ENCODE data around the gene RHOH. TPM values are rescaled to one million over a fixed set of nuclear protein-coding genes. Genes with fewer than 3 reads are reported as not detected.

The RHOH gene
- total RNA-seq, 2 experiments from 2014 or later = 134 to 137 TPM

GRCh38 chr4:40177591-40177990, 19.2 kb upstream of the RHOH start:
- POLR2A ChIA-PET = interaction anchor here (0.6 kb wide), 1 partner anchor 90 kb away, joined by 6 read pairs; no protein-coding TSS in a partner anchor
- no peaks in the 10 kb centered on the region for H3K9me3 Mint-ChIP-seq
- CTCF ChIA-PET = interaction anchor here (1.0 to 1.3 kb wide), 2 partner anchors 13 to 190 kb away, joined by 4 read pairs; no protein-coding TSS in a partner anchor
- no peaks in the 10 kb centered on the region for H3K36me3 Mint-ChIP-seq (ENCODE audit: low read depth)
- DNase-seq = no peak
- peaks cover 31% of the 10 kb centered on the region for H3K4me1 Mint-ChIP-seq
- H3K27me3 Mint-ChIP-seq = no peaks in the 10 kb centered on the region
- no peak overlapping the region for H3K4me3 Mint-ChIP-seq
- H3K27ac Mint-ChIP-seq = no peak overlapping the region

GRCh38 chr4:40178672-40179071, 18.2 kb upstream of the RHOH start:
- Mint-ChIP-seq H3K27me3 (no peaks in the 10 kb centered on the region), H3K4me1 (peaks cover 24% of the 10 kb centered on the region), H3K27ac (no peak overlapping the region), H3K36me3 (ENCODE audit: low read depth) (peaks cover 2% of the 10 kb centered on the region), H3K9me3 (no peaks in the 10 kb centered on the region), H3K4me3 (no peak overlapping the region)
- CTCF ChIA-PET = interaction anchor here (1.4 kb wide), 1 partner anchor 27 kb away, joined by 3 read pairs; no protein-coding TSS in a partner anchor
- DNase-seq = no peak
- POLR2A ChIA-PET = no interaction called here

GRCh38 chr4:40179360-40179759, 17.5 kb upstream of the RHOH start:
- peaks cover 24% of the 10 kb centered on the region for H3K4me1 Mint-ChIP-seq
- H3K9me3 Mint-ChIP-seq = no peaks in the 10 kb centered on the region
- POLR2A ChIA-PET = no interaction called here
- no peak overlapping the region for H3K4me3 Mint-ChIP-seq
- H3K27ac Mint-ChIP-seq = no peak overlapping the region
- CTCF ChIA-PET = interaction anchor here (1.3 to 1.4 kb wide), 2 partner anchors 17 to 28 kb away, joined by 3 read pairs; no protein-coding TSS in a partner anchor
- peaks cover 4% of the 10 kb centered on the region for H3K36me3 Mint-ChIP-seq (ENCODE audit: low read depth)
- DNase-seq = no peak
- no peaks in the 10 kb centered on the region for H3K27me3 Mint-ChIP-seq

- no peak for DNase-seq
- Mint-ChIP-seq H3K4me3 (no peak overlapping the region), H3K36me3 (ENCODE audit: low read depth) (peaks cover 4% of the 10 kb centered on the region), H3K9me3 (no peaks in the 10 kb centered on the region), H3K27ac (no peak overlapping the region), H3K4me1 (peaks cover 29% of the 10 kb centered on the region), H3K27me3 (no peaks in the 10 kb centered on the region)
- ChIA-PET CTCF (interaction anchor here (1.3 kb wide), 1 partner anchor 18 kb away, joined by 3 read pairs; no protein-coding TSS in a partner anchor), POLR2A (no interaction called here)
Observed at GRCh38 chr4:40180356-40180755, 16.5 kb upstream of the RHOH start.

GRCh38 chr4:40182001-40182400, 14.8 kb upstream of the RHOH start:
- peaks cover 6% of the 10 kb centered on the region for H3K36me3 Mint-ChIP-seq (ENCODE audit: low read depth)
- POLR2A ChIA-PET = no interaction called here
- no peak overlapping the region for H3K4me3 Mint-ChIP-seq
- H3K9me3 Mint-ChIP-seq = no peaks in the 10 kb centered on the region
- H3K27me3 Mint-ChIP-seq = no peaks in the 10 kb centered on the region
- no peak overlapping the region for H3K27ac Mint-ChIP-seq
- peaks cover 41% of the 10 kb centered on the region for H3K4me1 Mint-ChIP-seq
- DNase-seq = no peak
- CTCF ChIA-PET = interaction anchor here (1.0 to 2.3 kb wide), 4 partner anchors 9 to 135 kb away, joined by 3 to 7 read pairs (median 6); no protein-coding TSS in a partner anchor

- POLR2A ChIA-PET = no interaction called here
- H3K27ac Mint-ChIP-seq = no peak overlapping the region
- no peak overlapping the region for H3K4me3 Mint-ChIP-seq
- CTCF ChIA-PET = interaction anchor here (1.1 to 3.1 kb wide), 8 partner anchors 8 to 134 kb away, joined by 3 to 13 read pairs (median 4); partner anchors contain the start of gene RHOH
- DNase-seq = no peak
- H3K9me3 Mint-ChIP-seq = no peaks in the 10 kb centered on the region
- H3K4me1 Mint-ChIP-seq = peaks cover 45% of the 10 kb centered on the region
- H3K27me3 Mint-ChIP-seq = no peaks in the 10 kb centered on the region
- H3K36me3 Mint-ChIP-seq (ENCODE audit: low read depth) = peaks cover 12% of the 10 kb centered on the region
Observed at GRCh38 chr4:40182954-40183353, 13.9 kb upstream of the RHOH start.

GRCh38 chr4:40183615-40184411, 13.0 kb upstream of the RHOH start:
- POLR2A ChIA-PET = no interaction called here
- CTCF ChIA-PET = interaction anchor here (0.6 to 3.1 kb wide), 8 partner anchors 10 to 738 kb away, joined by 3 to 13 read pairs (median 4); partner anchors contain the start of gene RHOH
- no peaks in the 10 kb centered on the region for H3K27me3 Mint-ChIP-seq
- no peaks in the 10 kb centered on the region for H3K9me3 Mint-ChIP-seq
- H3K4me3 Mint-ChIP-seq = peak overlapping the region; percentile 22
- no peak for DNase-seq
- peak overlapping the region; percentile 41 for H3K27ac Mint-ChIP-seq
- H3K4me1 Mint-ChIP-seq = peaks cover 46% of the 10 kb centered on the region
- peaks cover 13% of the 10 kb centered on the region for H3K36me3 Mint-ChIP-seq (ENCODE audit: low read depth)

GRCh38 chr4:40185830-40186664, 10.8 kb upstream of the RHOH start:
- ChIA-PET CTCF (interaction anchor here (1.1 to 3.1 kb wide), 5 partner anchors 10 to 127 kb away, joined by 3 to 13 read pairs (median 6); partner anchors contain the start of gene RHOH), POLR2A (no interaction called here)
- Mint-ChIP-seq H3K4me1 (peaks cover 65% of the 10 kb centered on the region), H3K36me3 (ENCODE audit: low read depth) (peaks cover 17% of the 10 kb centered on the region), H3K27me3 (no peaks in the 10 kb centered on the region), H3K4me3 (no peak overlapping the region), H3K27ac (no peak overlapping the region), H3K9me3 (no peaks in the 10 kb centered on the region)
- no peak for DNase-seq

- Mint-ChIP-seq H3K4me3 (no peak overlapping the region), H3K4me1 (peaks cover 70% of the 10 kb centered on the region), H3K36me3 (ENCODE audit: low read depth) (peaks cover 17% of the 10 kb centered on the region), H3K27ac (no peak overlapping the region), H3K27me3 (no peaks in the 10 kb centered on the region), H3K9me3 (no peaks in the 10 kb centered on the region)
- POLR2A ChIA-PET = no interaction called here
- CTCF ChIA-PET = interaction anchor here (1.1 to 2.9 kb wide), 6 partner anchors 9 to 123 kb away, joined by 3 to 8 read pairs (median 4); no protein-coding TSS in a partner anchor
- DNase-seq = no peak
Observed at GRCh38 chr4:40186665-40187014, 10.2 kb upstream of the RHOH start.

- ChIA-PET CTCF (interaction anchor here (0.6 to 2.9 kb wide), 5 partner anchors 8 to 104 kb away, joined by 3 to 8 read pairs (median 3); no protein-coding TSS in a partner anchor), POLR2A (no interaction called here)
- no peaks in the 10 kb centered on the region for H3K27me3 Mint-ChIP-seq
- no peak overlapping the region for H3K27ac Mint-ChIP-seq
- H3K4me1 Mint-ChIP-seq = peaks cover 73% of the 10 kb centered on the region
- H3K4me3 Mint-ChIP-seq = no peak overlapping the region
- H3K36me3 Mint-ChIP-seq (ENCODE audit: low read depth) = peaks cover 17% of the 10 kb centered on the region
- H3K9me3 Mint-ChIP-seq = no peaks in the 10 kb centered on the region
- DNase-seq = no peak
Observed at GRCh38 chr4:40187386-40187906, 9.4 kb upstream of the RHOH start.

- Mint-ChIP-seq H3K4me1 (peaks cover 79% of the 10 kb centered on the region), H3K27ac (peak overlapping the region; percentile 98), H3K36me3 (ENCODE audit: low read depth) (peaks cover 17% of the 10 kb centered on the region), H3K27me3 (no peaks in the 10 kb centered on the region), H3K4me3 (peak overlapping the region; percentile 94), H3K9me3 (no peaks in the 10 kb centered on the region)
- no peak for DNase-seq
- POLR2A ChIA-PET = no interaction called here
- CTCF ChIA-PET = interaction anchor here (1.6 kb wide), 1 partner anchor 13 kb away, joined by 4 read pairs; no protein-coding TSS in a partner anchor
Observed at GRCh38 chr4:40190019-40190418, 6.8 kb upstream of the RHOH start.

- CTCF ChIA-PET = interaction anchor here (0.8 to 1.7 kb wide), 5 partner anchors 8 to 119 kb away, joined by 3 to 7 read pairs (median 7); no protein-coding TSS in a partner anchor
- DNase-seq = no peak
- Mint-ChIP-seq H3K27me3 (no peaks in the 10 kb centered on the region), H3K4me1 (peaks cover 83% of the 10 kb centered on the region), H3K4me3 (peak overlapping the region; percentile 94), H3K27ac (peak overlapping the region; percentile 98), H3K36me3 (ENCODE audit: low read depth) (peaks cover 17% of the 10 kb centered on the region), H3K9me3 (no peaks in the 10 kb centered on the region)
- POLR2A ChIA-PET = no interaction called here
Observed at GRCh38 chr4:40190465-40190864, 6.4 kb upstream of the RHOH start.
